Measurements from ENCODE around the gene DCAF12.

DNA sequence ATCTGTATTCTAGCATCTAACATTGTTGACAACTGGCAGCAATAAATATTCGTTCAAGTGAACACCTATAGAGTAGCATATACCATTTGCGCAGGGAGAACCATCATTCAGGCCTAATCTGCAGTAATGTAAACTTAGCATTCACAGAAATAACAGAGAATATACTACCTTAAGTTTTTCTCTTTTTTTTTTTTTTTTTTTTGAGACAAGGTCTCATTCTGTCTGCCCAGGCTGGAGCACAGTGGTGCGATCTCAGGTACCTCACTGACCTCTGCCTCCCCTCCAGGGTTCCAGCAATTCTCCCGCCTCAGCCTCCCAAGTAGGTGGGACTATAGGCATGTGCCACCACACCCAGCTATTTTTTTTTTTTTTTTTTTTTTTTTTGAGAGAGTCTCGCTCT, 89.9 kb downstream of the DCAF12 start:
- TF ChIP-seq, protein P1, sequence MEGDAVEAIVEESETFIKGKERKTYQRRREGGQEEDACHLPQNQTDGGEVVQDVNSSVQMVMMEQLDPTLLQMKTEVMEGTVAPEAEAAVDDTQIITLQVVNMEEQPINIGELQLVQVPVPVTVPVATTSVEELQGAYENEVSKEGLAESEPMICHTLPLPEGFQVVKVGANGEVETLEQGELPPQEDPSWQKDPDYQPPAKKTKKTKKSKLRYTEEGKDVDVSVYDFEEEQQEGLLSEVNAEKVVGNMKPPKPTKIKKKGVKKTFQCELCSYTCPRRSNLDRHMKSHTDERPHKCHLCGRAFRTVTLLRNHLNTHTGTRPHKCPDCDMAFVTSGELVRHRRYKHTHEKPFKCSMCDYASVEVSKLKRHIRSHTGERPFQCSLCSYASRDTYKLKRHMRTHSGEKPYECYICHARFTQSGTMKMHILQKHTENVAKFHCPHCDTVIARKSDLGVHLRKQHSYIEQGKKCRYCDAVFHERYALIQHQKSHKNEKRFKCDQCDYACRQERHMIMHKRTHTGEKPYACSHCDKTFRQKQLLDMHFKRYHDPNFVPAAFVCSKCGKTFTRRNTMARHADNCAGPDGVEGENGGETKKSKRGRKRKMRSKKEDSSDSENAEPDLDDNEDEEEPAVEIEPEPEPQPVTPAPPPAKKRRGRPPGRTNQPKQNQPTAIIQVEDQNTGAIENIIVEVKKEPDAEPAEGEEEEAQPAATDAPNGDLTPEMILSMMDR (IDR thresholded peaks at IDR 0.05 in 2 of 3, conservative IDR thresholded peaks at IDR 0.05 in 1 of 3; ENCODE audit: borderline replicate concordance in 1 of 3, insufficient read depth in 1 of 3, low read depth in 2 of 3, low read length in 2 of 3) = no peak
- TF ChIP-seq POLR2A (IDR thresholded peaks at IDR 0.05; ENCODE audit: borderline replicate concordance, extremely low read depth, insufficient read depth, insufficient read length) = no peak
- TF ChIP-seq RAD21 (IDR thresholded peaks at IDR 0.05; ENCODE audit: low read depth) = no peak
- TF ChIP-seq POLR2AphosphoS5 (IDR thresholded peaks at IDR 0.05; ENCODE audit: low read depth, low read length) = no peak
- TF ChIP-seq SP1 (IDR thresholded peaks at IDR 0.05; ENCODE audit: low read depth) = no peak
- TF ChIP-seq JUND (IDR thresholded peaks at IDR 0.05) = no peak
- no peak for TF ChIP-seq SIN3A (IDR thresholded peaks at IDR 0.05; ENCODE audit: low read depth)
